D341Med (cell line): ENCODE results near the gene SLC35F3.
"Not testable (repeated sequence)": the region's sequence is repeated elsewhere in the genome, so short reads cannot be mapped to it uniquely, and the experiment has no call there.

Source experiments
- DNase-seq: peaks from one replicate; pipeline ENCODE4 v3.0.0; 2012; ENCODE audit warnings: low spot score

SLC35F3 gene

DNA sequence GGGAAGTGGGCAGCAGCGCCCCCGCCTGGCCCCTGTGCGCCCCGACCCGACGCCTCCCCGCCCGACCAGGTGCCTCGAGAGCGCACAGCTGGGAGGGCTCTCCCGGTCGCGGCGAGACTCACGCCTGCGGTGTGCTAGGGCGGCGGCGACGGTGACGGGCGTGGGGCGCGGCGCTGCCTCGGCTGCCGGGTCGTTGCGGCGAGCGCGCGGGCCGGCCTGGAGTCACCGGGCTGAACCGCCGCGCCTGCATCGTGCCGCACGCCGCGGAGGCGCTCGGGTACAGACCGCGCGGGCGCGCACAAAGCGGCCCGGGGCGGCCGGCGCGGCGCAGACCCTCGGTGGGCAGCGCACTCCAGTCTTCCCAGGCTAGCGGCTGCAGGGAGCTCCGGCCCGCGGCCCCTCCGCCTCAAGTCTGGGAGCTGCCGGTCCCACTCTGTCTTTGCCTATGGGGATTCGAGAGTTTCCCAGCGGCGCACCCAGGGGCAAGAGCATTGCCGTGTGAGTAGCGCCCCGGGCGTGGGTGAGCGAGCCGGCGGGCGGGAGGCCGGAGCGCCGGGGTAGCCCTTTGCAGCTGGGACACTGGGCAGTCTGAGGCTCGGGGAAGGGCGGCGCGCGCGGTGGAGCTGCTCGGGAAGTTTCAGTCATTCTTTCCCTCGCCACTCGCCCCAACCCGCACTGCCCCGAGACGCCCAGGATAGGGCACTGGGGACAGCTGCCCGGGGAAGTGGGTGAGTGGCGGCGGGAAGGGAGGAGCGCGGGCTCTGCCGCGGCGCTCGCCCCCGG lies at the start of gene SLC35F3:
Gene SLC35F3, plus strand, starts transcription at position 44 of the 783 bp plus-strand sequence.
- peak; percentile 97 for DNase-seq

DNA sequence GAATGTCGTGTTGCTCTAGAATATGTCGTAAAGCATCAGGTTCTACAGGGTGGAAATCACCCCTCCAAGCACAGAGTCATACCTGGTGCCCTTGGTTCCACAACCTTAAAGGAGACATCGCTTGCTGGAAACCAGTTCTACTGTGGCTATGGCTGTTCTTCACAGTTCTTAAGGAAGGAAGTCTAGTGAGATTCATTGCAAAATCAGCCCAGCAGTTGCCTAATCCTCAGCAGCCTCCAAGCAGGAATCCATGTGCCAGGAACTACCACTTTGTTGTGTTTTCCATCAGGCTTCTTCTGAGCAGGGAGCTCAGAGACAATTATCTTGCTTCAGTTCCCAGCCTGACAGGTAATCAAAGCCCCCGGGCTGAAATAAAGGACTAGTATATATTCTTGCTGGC lies 45.0 kb upstream of the SLC35F3 start:
- DNase-seq = no peak

DNA sequence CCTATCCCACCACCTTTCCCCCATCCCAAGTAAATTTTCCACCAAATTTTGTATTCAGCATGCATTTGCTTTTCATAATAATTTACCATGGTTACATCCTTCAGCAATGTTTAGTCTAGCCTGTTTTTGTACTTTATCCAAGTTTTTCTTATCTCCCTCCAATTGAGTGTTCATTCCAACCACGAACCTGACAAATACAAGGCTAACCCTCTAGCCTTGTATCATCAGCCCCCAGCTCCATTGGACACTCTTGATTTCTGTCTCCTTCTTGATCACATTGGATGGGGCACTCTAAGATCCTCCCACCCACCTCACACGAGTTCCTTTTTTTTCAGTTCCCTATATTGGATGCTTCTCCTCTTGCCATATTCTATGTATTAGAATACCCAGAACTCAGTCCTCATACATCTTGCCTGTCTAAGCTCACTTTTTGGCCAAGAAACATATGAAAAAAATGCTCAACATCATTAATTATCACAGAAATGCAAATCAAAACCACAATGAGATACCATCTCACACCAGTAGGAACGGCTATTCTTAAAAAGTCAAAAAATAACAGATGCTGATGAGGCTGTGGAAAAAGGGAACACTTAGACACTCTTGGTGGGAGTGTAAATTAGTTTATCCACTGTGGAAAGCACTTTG lies 40.5 kb upstream of the SLC35F3 start:
- DNase-seq = no peak

DNA sequence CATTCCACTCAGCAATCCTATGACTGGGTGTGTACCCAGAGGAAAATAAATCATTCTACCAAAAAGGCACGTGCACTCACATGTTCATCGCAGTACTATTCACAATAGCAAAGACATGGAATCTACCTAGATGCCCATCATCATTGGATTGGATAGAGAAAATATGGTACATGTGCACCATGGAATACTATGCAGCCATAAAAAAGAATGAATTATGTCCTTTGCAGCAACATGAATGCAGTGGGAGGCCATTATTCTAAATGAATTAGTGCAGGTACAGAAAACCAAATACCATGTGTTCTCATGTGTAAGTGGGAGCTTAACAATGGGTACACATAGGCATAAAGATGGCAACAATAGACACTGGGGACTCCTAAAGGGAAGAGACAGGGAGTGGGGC lies 39.9 kb upstream of the SLC35F3 start:
- DNase-seq = no peak

DNA sequence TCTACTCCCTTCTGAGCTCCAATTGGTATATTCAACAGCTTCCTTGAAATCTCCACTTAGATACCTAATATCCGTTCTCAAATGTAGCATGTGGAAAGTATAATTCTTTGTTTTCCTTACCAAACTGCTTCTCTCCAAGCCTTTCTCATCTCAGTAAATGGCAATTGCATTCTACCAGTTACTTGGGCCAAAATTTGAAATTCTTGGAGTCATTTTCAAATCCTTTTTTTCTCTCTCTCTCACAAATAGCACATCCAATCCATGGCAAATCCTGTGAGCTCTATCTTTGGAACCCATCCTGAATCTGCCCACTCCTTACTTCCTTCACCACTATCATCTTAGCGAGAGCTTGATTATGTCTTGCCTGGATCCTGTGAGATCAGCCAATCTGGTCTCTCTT lies 39.3 kb upstream of the SLC35F3 start:
- no peak for DNase-seq

DNA sequence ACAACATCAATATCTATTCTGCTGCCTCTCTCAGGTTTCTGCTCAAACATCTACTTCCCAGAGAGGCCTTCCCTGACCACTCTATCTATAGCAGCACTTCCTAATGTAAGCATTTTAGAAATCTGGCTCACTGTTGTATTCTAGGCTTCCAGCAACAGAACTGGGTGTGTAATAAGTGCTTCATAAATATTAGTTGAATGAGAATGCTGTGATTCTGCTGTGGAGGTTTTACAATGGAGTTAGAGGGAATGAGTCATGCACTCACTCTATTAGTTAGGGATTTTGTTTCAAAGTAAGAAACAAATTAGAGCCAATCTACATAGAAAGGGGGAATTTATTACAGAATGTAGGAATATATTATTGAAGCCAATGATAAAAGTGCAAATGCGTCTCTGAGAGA lies 38.6 kb upstream of the SLC35F3 start:
- no peak for DNase-seq

DNA sequence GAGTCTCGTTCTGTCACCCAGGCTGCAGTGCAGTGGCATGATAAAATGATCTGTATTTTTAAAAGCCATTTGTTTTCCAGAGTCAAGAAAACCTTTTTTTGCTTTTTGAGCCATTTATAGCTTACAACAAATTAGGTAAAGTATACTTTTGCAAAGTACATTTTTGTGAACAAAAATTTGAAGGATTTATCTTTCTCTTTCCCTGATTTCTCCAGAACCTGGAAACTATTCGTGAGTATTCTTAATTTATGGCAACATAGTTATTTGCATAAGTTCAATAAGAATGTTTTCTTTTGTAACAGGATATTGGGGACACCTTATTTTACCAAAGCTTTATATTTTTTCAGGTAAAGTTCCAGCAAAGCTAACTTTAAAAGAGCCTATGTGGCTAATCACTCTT lies 37.4 kb upstream of the SLC35F3 start:
- no peak for DNase-seq

DNA sequence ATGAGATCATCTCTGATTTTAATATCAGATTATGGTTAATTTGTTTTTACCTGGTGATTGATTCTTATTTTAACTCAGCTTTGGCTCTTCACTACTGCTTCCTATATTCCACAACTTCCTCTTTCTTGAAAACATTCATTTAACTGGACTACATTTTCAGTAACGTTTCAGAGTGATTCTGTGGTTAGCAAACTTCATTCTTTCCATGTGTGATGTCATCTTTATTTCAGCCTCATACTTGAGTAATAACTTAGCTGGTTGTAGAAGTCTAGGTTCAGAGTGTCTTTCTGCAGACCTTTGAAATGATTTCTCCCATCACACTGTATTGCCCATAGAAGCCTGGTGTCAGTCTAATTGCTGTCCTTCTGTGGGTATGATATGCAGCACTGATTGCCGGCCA lies 36.0 kb upstream of the SLC35F3 start:
- DNase-seq = no peak

DNA sequence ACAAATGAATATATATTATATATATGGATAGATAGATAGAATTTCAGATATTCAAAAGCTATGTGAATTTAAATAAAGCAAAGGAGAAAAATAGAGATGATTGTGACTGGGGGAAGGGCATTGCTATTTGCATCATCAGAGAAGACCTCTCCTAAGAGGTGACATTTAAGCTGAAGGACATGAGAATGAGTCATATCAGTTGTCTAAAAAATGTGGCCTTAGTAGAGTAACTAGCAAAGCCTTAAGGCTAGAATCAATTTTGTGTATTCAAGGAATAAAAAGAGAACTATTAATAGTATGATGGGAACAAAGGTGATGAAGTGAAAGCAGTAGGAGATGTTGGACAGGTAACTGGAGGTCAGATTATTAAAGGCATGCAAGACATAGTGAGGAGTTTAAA lies 34.8 kb upstream of the SLC35F3 start:
- DNase-seq = no peak

DNA sequence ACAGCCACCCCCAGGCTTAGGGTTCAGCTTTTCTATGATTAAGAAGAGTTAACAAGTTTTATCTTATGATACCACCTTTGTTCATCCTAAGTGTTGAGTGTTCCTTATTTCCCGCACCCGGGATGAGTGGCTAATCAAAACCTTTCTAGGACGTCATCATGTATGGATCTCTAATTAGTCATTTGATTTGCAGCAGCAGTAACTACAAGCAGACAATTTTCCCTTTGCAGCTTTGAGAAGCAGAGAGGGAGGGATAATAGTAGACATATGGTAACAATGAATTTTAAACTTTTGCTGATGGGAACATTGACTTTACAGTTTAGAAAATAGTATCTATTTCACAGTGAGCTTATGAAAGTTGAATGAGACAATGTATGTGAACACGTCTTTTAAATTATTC lies 30.8 kb upstream of the SLC35F3 start:
- DNase-seq = no peak

DNA sequence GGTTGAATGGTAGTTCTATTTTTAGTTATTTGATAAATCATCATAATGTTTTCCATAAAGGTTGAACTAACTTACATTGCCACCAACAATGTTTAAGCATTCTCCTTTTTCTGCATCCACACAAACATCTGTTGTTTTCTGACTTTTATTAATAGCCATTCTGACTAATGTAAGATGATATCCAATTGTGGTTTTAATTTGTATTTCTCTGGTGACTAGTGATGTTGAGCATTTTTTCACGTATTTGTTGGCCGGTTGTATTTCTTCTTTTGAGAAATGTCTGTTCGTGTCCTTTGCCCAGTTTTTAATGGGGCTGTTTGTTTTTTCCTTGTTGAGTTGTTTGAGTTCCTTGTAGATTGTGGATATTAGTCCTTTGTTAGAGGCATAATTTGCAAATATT lies 24.6 kb upstream of the SLC35F3 start:
- no peak for DNase-seq

DNA sequence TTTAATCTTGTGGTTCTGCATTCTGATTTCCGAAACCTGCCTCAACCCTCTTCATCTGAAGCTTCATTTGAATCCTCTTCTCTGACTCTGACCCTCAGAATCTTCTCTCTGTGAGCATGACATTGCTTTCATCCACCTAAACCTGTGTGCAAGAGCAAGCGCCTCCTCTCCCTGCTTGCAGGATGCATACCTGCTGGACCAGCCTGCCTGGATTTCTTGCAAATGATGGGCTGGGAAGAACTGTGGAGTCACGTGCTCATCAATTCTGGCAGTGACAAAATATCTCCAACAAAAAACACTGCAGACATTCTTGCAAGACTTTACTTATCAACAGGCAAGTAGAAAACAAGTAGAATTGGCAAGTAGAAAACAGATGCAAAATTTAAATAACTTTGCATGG lies 20.8 kb upstream of the SLC35F3 start:
- DNase-seq = no peak

DNA sequence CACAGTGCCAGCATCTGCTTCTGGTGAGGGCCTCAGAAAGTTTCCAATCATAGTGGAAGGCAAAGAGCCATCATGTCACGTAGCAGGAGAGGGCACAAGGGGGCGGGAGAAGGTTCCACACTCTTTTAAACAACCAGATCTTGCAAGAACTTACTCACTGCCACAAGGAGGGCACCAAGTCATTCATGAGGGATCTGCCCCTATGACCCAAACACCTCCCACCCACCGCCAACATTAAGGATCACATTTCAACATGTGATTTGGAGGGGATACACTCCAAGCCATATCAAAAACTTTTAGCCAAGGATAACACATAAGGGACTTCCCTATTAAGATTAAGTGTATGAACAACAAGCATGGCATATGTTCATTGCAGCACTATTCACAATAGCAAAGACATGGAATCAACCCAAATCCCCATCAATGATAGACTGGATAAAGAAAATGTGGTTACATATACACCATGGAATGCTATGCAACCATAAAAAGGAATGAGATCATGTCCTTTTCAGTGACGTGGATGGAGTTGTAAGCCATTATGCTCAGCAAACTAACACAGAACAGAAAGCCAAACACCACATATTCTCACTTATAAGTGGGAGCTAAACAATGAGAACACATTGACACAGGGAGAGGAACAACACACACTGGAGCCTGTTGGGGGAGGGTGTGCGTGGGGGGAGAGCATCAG lies 19.9 kb upstream of the SLC35F3 start:
- no peak for DNase-seq

DNA sequence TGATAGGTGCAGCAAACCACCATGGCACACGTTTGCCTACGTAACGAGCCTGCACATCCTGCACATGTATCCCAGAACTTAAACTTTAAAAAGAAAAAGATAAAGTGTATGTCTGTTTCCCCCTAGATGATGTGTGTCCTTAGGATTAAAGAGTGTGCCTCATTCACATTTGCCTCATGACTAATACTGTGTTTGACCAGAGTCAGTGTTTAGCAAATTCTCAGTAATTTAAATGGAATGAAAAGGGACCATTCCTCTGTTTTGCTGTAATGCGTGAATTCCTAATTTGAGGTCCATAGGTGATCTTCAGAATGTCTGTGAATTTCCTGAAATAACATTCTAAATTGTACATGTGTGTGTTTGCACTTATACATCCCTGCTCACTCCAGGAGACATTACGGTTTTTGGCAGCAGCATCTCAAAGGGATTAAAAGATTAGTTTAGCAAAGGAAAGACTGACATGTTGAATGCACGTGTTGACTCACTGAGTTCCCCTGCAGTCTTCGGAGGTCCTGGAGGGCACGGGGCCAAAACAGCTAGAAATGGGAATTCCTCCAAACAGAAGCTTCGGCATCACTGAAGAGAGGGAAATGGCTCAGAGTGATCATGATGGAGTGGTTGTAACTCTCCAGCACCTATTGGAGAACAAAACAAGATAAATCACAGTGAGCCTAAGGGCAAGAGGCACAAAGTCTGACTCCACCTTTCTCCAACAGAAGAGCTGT lies 19.1 kb upstream of the SLC35F3 start:
- DNase-seq = peak; percentile 49

DNA sequence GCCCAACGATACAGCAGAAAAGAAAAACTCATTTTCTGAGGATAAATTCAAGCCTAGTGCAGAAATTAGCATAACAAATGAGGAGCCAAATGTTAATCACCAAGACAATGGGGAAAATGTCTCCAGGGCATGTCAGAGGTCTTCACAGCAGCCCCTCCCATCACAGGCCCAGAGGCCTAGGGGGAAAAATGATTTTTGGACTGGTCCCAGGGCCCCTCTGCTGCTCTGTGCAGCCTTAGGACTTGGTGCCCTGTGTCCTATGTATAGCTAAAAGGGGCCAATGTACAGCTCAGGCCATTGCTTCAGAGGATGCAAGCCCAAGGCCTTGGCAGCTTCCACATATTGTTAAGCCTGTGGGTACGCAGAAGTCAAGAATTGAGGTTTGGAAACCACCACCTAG lies 13.3 kb upstream of the SLC35F3 start:
- not testable (repeated sequence) for DNase-seq

DNA sequence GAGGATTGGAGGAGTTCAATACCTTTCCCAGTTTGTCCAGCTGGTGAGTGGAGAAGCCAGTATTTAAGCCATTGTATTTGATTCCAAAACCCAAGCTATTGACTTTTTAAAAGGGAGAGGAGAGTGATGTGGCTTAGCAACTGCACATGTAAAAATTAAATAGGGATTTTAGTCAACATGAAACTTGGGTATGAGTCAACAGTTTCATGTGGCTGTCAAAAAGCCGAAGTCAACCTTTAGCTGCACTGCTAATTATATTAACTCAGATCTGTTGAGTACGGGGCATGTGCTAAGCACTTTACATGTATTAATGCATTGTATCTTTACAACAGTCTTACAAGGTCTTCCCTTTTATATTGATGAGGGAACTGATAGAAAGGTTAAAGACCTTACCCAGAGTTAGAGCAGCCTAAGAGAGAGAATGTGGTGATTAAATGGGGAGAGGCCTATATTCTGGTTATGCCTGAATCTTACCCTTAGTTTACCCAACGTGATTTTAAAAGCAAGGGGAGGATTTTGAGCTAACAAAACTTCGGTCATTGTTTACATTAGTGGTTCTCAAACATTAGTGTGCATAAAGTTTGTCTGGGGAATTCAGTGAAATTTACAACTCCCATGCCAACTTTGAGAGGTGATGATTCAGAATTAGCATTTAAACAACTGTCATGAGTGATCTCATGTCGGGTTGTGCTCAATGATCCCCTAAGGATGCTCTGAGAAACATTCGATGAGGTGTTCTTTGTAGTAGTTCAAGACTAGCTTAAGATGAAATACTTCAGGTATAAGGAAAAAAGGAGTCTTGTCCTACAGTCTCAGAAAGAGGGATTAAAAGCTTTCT lies 6.9 kb upstream of the SLC35F3 start:
- DNase-seq = no peak

DNA sequence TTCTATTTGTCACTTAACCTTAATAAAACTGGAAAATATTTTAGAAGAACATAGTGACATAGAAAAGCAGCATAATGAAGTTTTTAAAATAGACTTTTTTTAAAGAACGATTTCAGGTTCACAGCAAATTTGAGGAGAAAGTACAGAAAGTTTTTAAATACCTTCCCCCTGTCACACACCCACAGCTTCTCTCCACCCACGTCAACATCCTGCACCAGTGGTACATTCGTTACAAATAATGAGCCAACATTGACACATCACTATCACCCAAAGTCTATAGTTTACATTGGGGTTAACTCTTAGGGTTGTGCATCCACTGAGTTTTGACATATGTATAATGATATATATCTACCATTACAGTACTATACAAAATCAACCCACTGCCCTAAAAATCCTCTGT lies 3.0 kb upstream of the SLC35F3 start:
- DNase-seq = no peak

DNA sequence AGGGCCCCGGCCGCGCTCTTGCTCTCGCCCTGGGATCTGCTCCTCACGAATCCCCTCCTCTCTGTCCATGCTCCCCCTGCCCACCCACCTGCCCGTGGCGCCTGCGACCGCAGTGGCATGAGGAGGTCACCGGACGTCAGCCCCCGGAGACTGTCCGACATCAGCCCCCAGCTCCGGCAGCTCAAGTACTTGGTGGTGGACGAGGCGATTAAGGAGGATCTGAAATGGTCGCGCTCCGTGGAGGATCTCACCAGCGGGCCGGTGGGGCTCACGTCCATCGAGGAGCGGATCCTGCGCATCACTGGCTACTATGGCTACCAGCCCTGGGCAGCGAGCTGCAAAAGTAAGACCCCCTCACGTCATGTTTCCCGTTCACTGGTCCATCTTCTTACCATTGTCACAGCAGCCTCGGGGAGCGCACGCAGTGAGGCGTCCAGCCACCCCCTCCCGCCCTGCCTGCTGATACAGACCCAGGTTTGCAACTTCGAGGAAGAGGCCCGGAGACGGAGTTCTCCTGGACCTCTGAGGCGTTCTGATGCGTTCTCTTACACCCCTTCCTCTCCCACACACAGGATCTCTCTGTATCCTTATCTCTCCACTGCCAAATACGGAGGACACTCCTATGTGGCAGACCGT lies 1.1 kb downstream of the SLC35F3 start:
- DNase-seq = peak; percentile 40

DNA sequence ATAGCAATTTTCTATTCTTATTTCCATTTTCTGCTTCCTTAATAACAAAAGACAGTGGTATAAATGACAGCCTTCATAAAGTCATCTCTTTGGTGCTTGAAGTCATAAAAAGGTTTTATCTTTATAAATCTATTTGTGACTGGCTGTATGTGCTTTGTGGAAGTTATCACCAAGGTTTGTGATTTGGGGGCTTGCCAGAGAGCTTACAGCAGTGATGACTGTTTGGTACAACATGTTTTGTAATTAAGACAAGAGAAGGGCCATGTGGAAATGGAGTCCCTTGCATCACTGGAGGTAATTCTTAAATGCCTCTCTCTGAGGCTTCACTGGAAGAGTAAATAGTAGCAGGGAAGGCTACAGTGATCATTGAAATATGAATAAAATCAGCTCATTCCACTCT lies 2.7 kb downstream of the SLC35F3 start:
- DNase-seq = no peak

DNA sequence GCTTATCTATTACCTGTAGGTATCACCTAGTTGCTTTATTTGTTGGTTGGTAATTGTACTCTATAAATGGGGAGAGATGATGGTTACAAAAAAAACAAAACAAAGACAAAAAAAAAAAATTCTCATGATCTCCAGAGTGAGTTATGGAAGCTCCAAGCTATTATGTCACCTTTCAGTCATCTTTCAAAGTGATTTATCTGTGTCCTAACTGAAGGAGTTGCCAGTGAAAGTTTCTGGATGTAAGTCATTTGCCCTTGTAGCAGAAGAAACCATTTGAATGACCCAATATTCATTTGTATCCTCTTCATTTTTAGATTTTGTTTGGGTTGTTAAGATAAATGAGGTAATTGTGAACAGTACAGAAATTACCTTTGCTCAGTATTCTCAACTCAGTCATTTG lies 3.6 kb downstream of the SLC35F3 start:
- no peak for DNase-seq

DNA sequence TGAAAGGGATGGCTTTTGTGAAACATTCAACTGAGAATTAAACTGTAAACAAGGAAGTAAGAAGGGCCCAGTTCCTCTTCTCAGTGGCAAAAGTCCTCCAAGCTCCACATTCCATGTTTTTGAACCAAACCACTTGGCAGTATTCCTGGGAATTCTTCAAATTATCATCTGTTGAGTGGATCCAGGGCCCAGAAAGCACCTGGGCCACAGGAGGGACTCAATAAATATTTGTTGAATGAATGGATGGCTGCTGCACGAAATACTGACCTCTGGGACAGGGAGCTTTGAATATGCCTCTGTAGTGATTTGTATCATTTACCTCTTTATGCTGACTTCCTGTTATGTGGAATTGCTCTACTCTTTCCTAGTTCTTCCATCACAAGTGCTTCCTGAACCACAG lies 4.7 kb downstream of the SLC35F3 start:
- no peak for DNase-seq
